NOMO-1 treated with DMSO at 0.1 percent for 48 hours (cell line): ENCODE measurements around the gene TTC23L.
"Not testable (repeated sequence)": the region's sequence is repeated elsewhere in the genome, so short reads cannot be mapped to it uniquely, and the experiment has no call there.

Experiments used
- DNase-seq: peaks from one replicate; lab custom pipeline; 2025; ENCODE audit not compliant: unreplicated experiment; lab: John Stamatoyannopoulos, UW

Gene TTC23L, protein sequence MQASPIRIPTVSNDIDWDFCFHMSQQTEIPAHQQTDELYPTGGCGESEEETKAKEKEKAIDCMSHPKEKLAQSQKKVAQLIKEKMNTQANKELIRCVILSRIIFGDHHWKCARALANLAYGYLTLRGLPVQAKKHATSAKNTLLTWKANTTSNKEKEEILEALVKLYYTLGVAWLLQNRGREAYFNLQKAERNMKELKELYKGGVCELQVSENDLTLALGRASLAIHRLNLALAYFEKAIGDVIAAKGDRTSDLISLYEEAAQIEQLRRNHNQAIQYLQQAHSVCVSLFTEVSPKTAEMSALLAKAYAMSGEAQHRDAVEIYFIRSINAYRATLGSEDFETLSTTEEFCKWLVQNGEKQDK

DNA sequence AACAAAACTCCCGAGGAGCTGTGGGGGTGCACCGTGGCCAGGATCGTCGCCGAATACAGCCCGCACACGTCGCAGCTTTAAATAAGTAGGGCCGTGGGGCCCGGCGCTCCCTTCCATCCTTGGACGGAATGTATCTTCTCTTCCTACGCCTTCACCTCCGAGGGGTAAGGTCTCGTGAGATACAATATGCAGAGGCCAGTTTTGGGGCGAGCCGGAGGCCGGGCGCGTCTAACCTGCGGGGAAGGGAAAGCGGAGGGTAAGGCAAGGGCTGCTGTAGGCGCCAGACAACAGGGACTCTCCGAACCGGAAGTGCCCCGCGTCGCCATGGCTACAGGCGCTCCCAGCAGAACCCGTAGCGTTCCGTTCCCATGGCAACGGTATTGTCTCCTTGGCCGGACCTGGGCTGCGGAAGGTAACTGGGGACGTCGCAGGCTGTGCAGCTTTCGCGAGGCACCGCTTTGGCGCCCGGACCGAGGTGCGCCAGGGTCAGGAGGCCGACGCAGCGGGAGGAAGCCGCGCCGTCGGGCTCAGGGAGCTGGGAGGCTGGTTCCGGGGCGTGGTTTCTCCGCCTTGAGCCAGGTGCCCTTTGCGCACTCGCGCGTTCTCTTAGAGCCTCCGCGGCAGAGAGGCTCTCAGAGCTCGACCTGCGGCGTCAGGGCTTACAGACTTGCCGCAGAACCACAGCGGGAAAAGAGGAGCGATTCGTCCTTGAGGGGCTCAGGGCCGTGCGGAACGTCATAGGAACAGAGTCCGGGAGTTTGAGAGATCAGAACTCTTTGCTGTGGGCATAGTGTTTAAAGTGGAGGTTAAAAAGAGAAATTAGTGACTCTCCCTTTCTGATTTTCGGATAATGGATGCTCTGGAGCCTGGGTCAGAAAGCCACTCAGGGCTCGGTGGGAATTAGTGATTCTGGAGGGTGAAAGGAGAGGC is at the start of gene TTC23L:
TSS of gene TTC23L (plus strand) at position 380 of the 930 bp plus-strand sequence. CDS start 1,508 bp downstream, outside the sequence.
- peak; percentile 97 for DNase-seq

GRCh38 chr5:34789639-34790038 is 49.3 kb upstream of the TTC23L start:
- DNase-seq = no peak

- peak; percentile 13 for DNase-seq
Observed at GRCh38 chr5:34790069-34790468, 48.9 kb upstream of the TTC23L start.

- DNase-seq = no peak
Observed at GRCh38 chr5:34791761-34792244, 47.2 kb upstream of the TTC23L start.

- DNase-seq = no peak
Observed at GRCh38 chr5:34802834-34803563, 36.0 kb upstream of the TTC23L start.

GRCh38 chr5:34803974-34804732 is 34.8 kb upstream of the TTC23L start:
- peak; percentile 62 for DNase-seq

GRCh38 chr5:34804913-34805312 is 34.1 kb upstream of the TTC23L start:
- DNase-seq = no peak

- DNase-seq = no peak
Observed at GRCh38 chr5:34806532-34806931, 32.4 kb upstream of the TTC23L start.

DNA sequence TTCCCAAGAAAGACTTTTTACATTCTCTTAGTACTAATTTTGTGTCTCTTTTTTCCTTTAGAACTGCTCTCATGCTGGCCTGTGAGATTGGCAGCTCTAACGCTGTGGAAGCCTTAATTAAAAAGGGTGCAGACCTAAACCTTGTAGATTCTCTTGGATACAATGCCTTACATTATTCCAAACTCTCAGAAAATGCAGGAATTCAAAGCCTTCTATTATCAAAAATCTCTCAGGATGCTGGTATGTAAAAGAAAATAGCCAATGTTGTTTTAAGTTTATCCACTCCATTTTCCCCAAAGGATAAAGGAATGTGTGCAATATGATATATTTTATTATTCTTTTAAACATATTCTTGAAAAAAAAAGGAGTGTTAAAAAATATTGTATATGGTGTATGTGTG is 27.3 kb upstream of the TTC23L start:
- DNase-seq = no peak

- DNase-seq = no peak
Observed at GRCh38 chr5:34813509-34813908, 25.5 kb upstream of the TTC23L start.

GRCh38 chr5:34817558-34818351 is 21.2 kb upstream of the TTC23L start:
- DNase-seq = no peak

DNA sequence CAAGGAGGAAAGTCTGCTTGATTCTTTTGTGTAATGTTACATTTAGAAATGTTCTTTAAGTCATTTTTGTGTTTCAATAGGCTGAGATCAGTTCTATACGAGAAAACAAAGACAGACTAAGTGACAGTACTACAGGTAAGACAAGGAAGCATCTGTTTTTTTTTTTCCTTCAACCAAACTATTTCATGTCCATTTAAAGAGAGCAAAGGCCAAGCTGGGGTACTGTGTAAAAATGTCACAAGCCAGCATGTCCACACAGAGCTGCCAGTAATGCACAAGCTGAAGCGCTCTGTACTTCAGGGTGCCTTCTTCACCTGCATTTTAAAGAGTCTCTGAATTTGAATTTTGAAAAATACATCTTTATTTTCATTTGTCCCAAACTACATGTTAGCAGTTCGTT is 20.2 kb upstream of the TTC23L start:
- no peak for DNase-seq

DNA sequence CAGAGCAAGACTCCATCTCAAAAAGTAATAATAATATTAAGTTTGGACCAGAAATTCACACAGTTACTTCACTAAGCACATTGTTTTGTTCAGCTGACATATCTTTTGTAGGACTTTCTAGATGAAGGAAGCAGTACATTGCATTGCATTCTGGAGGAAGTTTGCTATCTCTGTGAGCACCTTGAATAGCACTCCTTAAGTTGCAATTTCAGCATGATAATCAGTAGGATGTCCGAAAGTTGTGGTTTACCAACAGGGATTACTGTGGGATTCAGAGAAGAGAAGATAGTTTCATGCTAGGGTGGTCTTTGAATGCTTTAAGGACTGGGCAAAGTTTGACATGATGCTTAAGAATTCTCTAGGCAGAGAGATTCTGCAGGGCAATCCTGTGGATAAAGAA is 18.4 kb upstream of the TTC23L start:
- DNase-seq = no peak

- DNase-seq = no peak
Observed at GRCh38 chr5:34822956-34823715, 15.8 kb upstream of the TTC23L start.

GRCh38 chr5:34826347-34826746 is 12.6 kb upstream of the TTC23L start:
- no peak for DNase-seq

DNA sequence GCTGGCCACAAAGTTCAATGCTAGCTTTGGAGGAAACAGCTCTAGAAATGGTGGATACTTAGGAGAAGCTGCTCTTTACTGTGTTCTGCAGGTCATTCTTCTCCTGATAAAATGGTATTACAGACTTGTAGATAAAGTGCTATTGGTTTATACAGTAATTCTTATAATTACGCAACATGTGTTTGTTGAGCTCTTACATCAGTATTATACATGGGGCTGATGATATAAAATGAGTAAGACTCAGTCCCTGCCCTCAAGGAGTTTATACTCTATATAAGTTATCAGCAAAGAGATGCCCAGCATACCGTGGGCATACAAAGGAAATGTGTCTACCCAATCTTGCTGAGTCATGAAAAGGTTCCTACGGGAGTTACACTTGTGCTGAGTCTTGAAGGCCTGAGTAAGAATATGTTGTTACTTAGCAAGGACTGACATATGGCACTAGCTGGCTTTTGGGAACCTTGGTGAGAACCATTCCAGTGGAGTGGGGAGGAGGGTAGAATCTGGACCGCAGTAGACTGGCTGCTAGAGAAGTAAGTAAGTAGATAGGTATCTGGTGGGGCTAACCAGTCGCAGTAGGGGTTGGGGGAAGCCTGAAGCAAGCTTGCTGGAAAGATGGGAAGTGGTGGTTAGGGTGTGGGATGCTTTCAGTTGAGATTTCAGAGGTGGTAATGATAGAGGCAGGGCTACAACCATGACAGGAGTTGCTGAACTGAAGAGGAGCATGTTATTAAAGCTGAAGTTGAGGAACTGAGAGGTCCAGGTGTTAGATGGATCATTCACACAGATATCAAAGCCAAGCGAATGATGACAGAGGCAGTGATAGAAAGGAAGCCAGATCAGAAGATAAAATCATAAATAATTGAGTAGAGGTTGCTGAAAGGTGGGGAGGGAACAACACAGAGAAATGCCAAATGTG is 11.1 kb upstream of the TTC23L start:
- DNase-seq = no peak

DNA sequence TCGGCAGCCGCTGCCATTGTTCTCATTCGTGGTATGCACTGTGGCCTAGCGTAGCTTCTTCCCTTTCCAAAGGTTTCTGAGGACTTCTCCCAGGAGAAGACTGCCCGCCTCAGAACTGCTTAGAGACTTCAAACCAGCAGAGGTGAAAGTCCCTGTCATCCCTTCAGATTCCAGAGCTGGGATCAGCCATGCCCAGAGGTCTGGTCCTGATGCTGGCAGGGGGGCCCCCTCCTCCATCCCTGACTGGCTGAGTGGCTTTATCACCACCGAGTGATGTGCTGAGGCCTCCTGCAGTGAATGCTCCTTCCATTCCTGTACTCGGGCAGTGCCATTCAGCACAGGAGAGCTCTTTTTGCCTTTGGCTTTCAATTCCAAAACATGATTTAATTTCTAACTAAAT is 8.1 kb upstream of the TTC23L start:
- DNase-seq = not testable (repeated sequence)

- DNase-seq = no peak
Observed at GRCh38 chr5:34831303-34831702, 7.7 kb upstream of the TTC23L start.
